Activated T-helper 1 cell treated with Interleukin-2 at 50 U/mL for 16 hours (primary cell): Measurements from ENCODE around the gene TTLL4.
"Not testable (repeated sequence)": the region's sequence is repeated elsewhere in the genome, so short reads cannot be mapped to it uniquely, and the experiment has no call there.

Experiments used
- DNase-seq: peaks from one replicate; pipeline ENCODE4 v3.0.0-alpha.2; 2020; ENCODE audit warnings: low read depth

The TTLL4 gene

DNA sequence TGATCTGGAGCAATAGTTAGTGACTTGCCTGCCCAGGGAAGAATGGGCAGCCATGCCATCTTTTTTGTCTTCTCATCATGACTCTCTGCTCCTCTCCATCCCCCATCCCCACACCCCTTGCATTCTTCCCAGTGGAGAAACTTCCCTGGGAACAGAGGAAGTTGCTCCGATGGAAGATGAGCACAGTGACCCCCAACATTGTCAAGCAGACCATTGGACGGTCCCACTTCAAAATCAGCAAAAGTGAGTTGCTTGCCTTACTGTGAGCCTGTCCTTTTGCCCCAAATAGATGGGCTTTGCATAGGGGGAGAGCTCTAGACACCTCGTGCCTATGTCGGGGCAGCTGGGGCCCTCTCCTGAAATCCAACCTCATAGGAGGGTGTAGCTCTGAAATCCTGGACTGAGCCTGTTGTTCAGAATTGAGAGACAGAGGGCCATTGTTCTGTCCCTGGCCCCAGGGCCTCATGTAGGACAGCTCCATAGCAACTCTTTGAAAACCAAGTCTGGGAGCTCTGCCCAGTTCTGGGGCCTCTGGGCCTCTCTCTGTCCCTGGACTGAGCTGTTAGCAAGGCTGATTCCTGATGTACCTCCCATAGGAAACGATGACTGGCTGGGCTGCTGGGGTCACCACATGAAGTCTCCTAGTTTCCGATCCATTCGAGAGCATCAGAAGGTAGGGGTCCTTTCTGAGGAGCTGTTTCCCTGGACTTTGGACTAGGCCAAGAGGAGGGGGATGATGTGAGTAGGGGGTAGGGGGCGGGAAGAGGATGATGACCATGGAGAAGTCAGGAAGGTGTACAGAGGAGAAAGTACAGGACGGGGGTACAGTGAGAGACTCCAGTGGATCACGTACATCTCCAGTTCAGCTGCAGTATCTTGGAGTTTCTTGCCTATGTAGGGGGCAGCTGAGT, 35.2 kb downstream of the TTLL4 start:
- DNase-seq, result no peak

DNA sequence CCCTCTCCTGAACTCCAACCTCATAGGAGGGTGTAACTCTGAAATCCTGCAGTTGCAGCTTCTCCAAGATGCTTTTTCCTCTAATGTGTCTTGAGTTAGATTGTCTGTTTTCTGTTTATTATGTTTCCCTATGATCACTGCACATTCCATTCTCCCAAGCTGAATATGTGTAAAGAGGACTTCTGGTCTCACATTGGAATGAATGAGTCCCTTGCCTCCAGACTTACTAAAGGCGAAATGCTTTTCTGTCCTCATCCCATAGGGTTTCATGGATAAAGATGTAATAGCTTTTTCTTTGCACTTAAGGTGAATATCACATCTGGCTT, 35.8 kb downstream of the TTLL4 start:
- no peak for DNase-seq

DNA sequence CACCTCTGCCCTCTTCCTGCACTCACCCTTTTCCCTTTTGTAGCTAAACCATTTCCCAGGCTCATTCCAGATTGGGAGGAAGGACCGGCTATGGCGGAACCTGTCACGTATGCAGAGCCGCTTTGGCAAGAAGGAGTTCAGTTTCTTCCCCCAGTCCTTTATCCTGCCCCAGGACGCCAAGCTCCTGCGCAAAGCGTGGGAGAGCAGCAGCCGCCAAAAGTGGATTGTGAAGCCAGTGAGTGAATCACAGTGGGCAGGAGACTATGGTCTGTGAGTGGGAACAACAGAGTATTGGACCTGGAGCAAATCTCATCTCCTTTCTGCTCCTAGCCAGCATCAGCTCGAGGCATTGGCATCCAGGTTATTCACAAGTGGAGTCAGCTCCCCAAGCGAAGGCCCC, 36.3 kb downstream of the TTLL4 start:
- no peak for DNase-seq

DNA sequence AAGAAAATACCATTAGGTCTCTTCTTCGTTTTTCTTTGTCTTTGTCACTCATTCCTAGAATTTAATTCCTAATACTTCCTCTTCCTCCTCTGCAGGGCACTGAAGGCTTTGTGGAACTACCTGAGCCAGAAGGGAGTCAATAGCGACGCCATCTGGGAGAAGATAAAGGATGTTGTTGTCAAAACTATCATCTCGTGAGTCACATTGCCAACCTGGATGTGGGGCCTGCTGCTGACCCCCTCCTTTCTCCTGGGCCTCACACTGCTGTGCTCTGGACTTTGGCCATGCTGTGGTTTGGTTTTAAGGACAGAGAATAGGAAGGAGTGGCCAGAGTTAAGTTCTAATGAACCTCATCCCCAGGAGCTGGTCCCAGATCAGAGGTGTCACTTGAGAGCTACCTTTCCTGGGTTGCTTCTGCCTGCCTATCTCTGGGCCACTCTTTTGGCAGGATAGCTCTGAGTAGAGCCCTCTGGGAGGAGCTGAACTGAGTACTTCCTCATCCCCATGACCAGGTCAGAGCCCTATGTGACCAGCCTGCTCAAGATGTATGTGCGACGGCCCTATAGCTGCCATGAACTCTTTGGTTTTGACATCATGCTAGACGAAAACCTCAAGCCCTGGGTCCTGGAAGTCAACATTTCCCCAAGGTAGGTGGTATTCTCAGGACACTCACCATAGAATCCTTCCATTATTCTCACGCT, 38.3 kb downstream of the TTLL4 start:
- no peak for DNase-seq

DNA sequence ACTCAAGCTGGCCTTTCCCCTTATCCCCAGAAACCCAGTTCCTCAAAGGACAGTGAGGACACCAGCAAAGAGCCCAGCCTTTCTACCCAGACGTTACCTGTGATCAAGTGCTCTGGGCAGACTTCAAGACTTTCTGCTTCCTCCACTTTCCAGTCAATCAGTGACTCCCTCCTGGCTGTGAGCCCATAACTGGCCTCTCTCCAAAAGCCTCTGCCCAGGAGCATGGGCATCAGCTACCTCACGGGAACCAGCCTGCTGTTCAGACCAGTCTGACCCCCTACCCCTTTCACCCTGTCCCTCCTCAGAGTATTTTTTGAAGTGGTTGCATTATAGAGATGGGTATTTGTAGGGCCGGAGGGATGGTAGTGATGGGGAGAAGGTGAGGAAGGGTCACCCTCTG, 43.6 kb downstream of the TTLL4 start:
- DNase-seq, result no peak

DNA sequence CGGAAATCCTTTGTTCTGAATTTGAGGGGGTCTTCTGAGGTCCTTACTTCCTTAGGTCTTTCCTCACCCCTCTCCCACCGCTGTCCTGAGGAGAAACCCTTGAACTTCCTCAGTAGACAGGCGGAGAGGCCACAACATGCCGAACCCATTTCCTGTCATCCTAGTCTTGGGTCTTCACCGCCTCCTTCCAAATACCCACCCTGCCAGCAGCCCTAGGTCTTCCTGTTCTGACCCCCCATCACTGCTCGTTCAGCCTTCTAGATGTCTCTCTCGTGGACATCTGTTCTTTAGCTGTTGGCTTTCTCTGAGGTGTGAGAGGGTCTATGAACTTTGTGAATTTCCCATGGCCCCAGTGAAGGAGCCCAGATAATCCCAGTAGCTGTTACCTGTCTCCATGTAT, 44.1 kb downstream of the TTLL4 start:
- no peak for DNase-seq

DNA sequence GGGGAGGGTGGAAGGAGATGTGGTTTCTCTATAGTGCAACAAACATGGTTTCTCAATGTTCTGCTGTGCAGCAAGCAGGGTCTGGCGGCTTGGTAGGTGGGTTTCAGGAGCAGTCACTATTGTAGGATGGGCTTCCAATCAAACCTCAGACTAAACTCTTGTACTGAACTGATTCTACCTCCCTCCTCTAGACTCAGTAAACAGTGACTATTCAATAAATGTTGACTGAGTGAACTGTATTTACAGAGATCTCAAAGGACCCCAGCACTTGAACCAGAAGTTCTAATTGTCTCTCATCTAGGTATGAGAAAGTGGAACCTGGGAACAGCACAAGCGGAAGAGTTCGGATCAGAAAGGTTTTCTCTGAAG, 44.5 kb downstream of the TTLL4 start:
- no peak for DNase-seq

DNA sequence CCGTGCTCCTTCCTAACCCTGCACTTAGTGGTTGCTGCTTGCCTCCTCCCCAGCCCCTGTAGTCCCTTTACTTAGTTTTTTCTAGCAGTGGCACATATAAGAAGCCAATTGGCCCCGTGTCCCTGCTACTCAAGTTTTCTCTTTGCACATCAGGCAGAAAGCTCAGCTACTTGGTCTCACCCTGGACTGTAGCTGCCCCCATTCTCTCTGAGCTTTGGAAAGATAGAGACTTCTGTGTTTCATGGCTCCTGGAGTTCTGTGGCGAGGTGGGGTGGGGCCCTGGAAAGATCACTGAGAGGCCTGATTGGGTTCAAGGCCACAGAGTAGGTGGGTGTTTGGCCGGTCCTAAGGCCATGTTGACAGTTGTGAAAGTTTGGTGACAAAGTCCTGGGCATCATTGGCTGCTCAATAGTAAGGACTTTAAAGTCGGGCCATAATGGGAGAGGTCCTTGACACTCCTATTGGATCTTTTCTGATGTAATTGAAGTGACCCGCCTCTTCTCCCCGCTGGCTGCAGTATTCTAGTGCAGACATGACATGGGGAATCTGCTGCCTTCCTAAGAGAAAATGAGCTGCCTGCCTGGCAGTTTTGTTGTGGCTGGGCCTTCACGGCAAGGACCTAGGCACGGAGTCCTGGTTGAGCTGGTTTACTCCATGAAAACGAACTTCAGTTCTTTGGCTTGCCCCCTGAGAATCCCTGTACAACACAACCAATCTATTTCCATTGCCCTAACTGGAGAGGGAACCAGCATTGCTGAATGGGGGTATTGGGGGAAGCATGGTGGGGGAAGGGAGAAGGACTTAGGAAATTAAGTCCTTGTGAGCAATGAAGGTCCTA, 45.2 kb downstream of the TTLL4 start:
- DNase-seq, result no peak

DNA sequence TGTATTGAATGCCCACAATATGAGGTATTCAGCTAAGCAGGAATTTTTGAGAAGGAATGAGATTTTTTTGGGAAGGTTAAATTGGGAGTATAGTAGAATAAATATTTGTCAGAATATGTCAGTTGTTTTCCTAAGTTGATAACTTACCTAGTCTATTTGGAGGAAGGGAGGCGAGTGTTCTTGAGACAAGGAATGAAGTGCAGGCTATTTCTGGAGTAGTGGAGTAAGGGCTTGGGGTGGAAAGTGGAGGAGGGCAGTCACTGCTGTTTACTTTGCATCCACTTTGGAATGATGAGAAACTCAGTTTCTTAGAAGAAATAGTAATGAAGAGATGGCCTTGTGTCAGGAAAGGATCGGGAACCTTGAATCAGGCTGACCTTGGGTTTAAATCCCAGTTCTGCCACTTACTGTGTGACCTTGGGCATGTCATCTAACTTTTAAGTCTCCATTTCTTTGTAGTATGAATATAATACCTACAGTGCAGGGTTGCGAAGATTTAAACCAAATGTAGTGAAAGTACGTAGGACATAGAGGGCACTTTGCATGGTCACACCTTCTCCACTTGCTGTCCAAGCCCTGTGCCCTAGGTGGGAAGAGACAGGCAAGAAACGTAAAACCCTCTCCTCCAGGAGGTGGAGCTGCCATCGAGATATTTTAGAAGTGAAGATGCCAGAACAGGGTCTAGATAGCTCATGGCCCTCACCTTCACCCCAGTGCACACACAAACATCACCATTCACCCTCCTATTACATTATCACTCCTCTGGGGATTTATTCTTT, 46.2 kb downstream of the TTLL4 start:
- no peak for DNase-seq

DNA sequence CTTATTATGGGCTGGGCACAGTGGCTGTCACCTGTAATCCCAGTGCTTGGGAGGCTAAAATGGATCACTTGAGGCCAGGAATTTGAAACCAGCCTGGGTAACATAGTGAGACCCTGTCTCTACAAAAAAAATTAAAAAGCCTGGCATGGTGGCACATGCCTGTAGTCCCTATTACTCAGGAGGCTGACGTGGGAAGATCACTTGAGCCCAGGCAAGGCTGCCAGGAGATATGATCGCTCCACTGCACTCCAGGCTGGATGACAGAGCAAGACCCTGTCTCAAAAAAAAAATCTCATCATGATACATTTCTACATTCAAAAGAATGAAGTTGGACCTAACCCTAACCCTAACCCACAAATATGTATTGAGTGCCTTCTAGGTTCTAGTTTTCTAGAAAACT, 51.2 kb downstream of the TTLL4 start:
- DNase-seq, result no peak

DNA sequence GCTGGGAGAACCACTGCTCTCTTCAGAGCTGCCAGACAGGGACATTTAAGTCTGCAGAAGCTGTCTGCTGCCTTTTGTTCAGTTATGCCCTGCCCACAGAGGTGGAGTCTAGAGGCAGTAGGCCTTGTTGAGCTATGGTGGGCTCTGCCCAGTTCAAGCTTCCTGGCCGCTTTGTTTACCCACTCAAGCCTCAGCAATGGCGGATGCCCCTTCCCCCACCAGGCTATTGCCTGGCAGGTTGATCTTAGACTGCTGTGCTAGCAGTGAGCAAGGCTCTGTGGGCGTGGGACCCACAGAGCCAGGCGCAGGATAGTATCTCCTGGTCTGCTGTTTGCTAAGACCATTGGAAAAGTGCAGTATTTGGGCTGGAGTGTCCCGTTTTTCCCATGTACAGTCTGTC, 62.1 kb downstream of the TTLL4 start:
- not testable (repeated sequence) for DNase-seq

DNA sequence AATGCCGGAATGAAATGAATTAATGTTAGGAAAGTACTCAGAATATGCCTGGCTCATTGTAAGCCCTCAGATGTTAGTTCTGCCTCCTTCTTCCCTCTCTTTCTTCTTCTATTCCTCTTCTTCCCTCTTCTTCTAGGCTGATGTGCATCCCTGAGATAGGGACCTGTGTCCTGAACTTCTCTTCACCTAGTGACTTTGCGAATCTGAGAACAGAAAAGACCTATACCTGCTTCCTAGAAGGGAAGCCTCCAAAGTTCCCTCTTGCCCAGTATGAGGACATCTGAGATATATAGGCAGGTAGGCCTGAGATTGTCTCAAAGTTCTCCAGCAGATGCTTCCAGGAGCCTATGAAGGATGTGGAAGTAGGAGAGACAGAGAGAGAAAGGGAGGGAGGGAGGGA, 63.2 kb downstream of the TTLL4 start:
- no peak for DNase-seq

DNA sequence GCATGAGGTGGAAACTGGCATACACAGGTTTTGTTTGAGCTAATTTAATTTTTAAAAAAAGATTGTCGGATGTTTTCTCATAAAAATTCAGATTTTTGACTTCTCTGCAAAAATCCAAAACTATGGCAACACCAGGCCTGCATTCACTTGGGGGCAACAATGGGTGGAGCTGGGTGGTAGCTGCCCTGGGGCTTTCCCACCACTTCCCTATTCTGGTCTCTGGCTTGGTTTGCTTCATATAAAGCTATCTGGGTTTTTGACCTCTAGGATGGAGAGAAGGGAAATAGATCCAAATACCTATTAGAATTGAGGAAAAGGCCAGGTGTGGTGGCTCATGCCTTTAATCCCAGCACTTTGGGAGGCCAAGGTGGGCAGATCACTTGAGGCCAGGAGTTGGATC, 65.9 kb downstream of the TTLL4 start:
- no peak for DNase-seq

DNA sequence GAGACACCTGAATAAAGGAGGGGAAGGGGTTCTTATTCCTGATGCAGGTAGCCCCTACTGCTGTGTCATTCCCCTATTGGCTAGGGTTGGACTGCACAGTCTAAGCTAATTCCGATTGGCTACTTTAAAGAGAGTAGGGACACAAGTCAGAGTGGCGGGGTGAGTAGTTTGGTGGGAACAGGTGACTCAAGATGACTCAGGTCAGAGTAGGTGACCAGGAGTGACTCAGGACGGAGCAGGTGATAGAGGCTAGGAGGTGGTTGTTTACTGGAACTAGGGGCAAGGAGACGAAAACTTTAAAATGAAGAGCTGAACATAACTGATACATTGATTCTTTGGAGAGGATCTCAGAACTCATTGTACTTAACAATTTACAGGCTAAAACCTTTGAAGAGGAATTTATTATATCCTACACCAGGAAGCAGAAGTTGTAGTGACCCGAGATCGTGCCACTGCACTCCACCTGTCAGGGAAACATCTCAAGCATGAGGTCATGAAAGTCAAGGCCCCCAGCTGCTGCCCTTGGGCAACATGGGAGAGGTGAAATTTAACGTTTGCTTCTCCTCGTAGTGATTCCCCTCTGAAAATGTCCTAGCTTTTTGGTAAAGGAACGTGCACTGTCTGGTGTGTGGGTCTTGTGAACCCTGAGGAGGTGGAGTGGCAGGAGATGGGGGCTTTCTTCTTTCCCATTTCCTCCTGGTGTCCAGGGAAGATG, 66.8 kb downstream of the TTLL4 start:
- DNase-seq, result no peak

DNA sequence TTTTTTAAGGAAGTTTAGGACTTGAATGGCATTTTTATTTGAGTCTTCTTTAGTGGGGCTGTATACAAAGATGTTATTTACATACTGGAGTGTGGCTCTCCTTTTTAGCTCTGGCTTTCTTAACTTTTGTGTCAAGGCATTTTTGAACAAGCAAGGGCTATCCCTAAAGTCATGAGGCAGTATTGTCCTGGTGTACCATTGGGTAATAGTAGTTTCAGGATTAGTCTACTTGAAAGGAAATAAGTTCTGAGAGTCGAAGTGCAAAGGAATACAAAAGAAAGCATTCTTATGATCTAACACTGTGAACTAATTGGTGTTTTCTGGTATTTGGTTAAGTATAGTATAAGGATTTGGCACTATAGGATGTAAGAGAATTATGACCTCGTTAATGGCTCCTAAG, 69.4 kb downstream of the TTLL4 start:
- DNase-seq, result no peak

DNA sequence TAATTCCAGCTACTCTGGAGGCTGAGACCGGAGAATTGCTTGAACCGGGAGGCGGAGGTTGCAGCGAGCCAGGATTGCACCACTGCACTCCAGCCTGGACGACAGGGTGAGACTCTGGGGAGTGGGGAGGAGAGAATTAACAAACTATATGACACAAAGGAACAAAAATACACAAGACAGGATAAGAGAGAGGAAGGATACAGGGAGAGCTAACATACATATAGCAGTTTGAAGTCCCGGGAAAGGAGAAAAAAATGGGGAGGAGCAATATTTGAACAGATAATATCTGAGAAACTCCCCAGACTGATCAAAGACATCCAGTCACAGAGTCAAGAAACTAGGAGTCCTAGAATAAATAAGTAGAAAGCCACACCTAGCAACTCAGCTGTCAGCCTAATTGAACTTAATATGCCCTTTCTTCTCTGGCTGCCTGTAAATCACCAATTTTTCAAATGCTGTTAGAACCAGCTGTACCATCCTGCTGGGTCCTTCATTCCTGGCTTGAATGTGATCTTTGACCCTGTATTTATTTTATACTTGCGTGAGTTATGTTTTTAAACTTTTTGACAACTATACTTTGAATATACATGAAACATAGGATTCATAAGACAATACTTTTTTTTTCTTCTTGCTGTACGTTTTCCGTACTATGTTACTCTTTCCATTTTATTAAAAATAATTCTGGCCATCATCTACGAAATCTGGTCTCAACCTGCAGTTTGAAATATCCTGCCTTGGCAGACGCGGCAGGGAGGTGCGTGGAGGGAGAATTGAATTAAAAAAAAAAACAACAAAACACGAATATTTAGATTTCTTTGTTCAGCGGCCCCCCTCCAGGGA, 70.4 kb downstream of the TTLL4 start:
- DNase-seq, result no peak

DNA sequence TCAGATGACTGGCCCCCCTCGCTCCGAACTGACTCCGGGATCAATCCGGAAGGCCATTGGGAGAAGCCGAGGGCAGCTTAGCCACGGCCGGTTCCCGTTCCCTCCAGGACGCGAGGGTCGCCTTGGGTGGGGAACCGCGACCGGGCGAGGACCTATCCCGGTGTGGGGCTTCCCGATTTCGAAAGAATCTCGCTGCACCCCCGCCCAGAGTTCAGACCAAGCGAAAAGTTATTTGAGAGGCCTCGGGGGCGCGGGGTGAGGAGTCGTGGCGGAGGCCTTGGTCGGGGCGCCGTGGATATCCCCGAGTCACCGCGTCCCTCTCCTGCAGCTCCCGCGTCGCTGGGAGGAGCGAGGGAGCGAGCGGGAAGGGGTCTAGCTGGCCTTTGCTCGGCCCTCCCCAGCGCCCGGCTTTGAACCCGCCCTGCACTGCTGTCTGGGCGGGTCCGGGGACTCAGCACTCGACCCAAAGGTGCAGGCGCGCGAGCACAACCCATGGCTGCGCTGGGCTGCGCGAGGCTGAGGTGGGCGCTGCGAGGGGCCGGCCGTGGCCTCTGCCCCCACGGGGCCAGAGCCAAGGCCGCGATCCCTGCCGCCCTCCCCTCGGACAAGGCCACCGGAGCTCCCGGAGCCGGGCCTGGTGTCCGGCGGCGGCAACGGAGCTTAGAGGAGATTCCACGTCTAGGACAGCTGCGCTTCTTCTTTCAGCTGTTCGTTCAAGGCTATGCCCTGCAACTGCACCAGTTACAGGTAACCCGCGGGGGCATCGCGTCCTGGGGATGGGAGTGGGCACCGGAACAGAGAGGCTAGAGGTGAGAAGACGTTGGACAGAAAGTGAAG, 71.3 kb downstream of the TTLL4 start, which contains the start of gene CYP27A1:
Gene CYP27A1, plus strand, starts transcription at position 457 of the 837 bp plus-strand sequence. Its CDS starts 36 bp downstream, at position 493.
- no peak for DNase-seq

DNA sequence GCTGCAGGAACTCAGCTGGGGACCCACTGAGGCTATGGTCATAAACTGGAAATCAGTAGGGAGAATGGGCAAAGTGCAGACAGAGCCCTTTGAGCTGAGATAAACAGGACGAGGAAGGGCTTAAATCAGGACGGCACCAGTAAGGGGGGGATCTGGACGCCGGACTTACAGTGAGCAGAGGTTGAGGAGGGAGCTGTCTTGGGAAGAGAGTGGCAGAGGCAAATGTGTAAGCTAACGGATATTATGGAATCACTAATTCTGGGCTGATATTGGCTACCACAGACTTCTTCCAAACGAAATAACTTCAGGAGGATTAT, 71.9 kb downstream of the TTLL4 start:
- DNase-seq, result no peak

DNA sequence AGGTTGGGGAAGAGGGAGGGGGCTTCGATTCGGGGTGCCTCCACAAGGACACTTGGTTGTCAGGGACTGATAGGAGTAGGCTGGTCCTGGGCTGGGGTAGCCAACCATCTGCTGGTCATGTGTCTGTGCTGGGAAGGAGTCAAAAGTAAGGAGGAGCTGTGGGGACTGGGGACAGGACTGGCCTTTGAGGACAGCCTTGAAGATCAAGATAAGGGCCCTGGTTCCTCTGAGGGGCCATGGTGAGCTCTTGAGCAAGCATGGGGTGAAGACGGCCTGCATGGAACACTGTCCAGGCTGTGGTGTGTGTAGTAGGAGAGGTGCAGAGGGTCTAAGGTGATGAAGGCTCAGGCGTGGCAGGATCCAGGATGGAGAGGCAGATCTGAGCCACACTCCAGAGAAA, 73.1 kb downstream of the TTLL4 start:
- no peak for DNase-seq

DNA sequence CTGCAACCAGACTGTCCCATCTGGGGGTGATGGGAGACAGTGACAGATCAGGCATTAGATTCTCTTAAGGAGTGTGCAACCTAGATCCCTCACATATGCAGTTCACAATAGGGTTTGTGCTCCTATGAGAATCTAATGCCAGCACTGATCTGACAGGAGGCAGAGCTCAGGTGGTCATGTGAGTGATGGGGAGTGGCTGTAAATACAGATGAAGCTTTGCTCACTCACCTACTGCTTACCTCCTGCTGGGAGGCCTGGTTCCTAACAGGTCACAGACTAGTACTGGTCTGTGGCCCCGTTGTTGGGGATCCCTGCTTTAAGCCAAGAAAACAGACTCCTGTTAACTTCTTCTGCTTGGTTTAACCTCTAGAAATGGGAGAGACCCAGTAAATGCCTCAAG, 74.5 kb downstream of the TTLL4 start:
- DNase-seq, result no peak
